GM12892 (cell line): ENCODE data around the gene LRP10.

ENCODE experiments used
- DNase-seq: peaks from one replicate; pipeline ENCODE4 v3.0.0; 2011; ENCODE audit not compliant: insufficient read length
- FAIRE-seq: peaks from 2 replicates; lab custom pipeline; 2011; peaks lifted over from hg19 to GRCh38; lab: Jason Lieb, UNC
- POLR2A ChIP-seq: IDR thresholded peaks from 2 replicates; pipeline ENCODE4 v1.6.1; 2011; ENCODE audit warnings: low read depth, low read length, control low read depth
- POLR2AphosphoS5 ChIP-seq: IDR thresholded peaks from 2 replicates; pipeline ENCODE4 v1.6.1; 2011; ENCODE audit warnings: low read depth, low read length, control low read depth
- TAF1 ChIP-seq: IDR thresholded peaks from 2 replicates; pipeline ENCODE4 v1.6.1; 2011; ENCODE audit warnings: low read depth, mild to moderate bottlenecking, control low read depth, low read length, borderline replicate concordance

LRP10 gene

GRCh38 chr14:22887260-22887989, 15.9 kb downstream of the LRP10 start:
- peak; percentile 76 for FAIRE-seq
- TF ChIP-seq TAF1 (no peak), POLR2A (0 out of 2 replicates have a peak, but pooled peaks have one; percentile 54), POLR2AphosphoS5 (0 out of 2 replicates have a peak, but pooled peaks have one; percentile 12)

GRCh38 chr14:22887990-22888378, 16.4 kb downstream of the LRP10 start:
- no peak; the same call in 1 of the 2 replicates for TF ChIP-seq POLR2AphosphoS5
- peak; percentile 63; the same call in 1 of the 2 replicates for TF ChIP-seq TAF1
- TF ChIP-seq POLR2A = no peak; the same call in 1 of the 2 replicates
- DNase-seq (no peak), FAIRE-seq (peak; percentile 88)

More at GRCh38 chr14:22887260-22887989, 15.9 kb downstream of the LRP10 start:
- DNase-seq = peak; percentile 51

- no peak for FAIRE-seq
- no peak for TF ChIP-seq TAF1
- no peak for TF ChIP-seq POLR2AphosphoS5
- no peak for TF ChIP-seq POLR2A
- DNase-seq = no peak
These were observed 17.1 kb downstream of the LRP10 start for GRCh38 chr14:22888662-22889061.

GRCh38 chr14:22890416-22890815, 18.9 kb downstream of the LRP10 start:
- FAIRE-seq = no peak
- DNase-seq = no peak

GRCh38 chr14:22892488-22892887, 20.9 kb downstream of the LRP10 start:
- TF ChIP-seq POLR2A = no peak
- TF ChIP-seq TAF1 = no peak
- no peak for TF ChIP-seq POLR2AphosphoS5
- FAIRE-seq (no peak), DNase-seq (no peak)

More at GRCh38 chr14:22890416-22890815, 18.9 kb downstream of the LRP10 start:
- TF ChIP-seq TAF1 (no peak), POLR2AphosphoS5 (no peak), POLR2A (no peak)

GRCh38 chr14:22893706-22894105, 22.2 kb downstream of the LRP10 start:
- FAIRE-seq = no peak

GRCh38 chr14:22895402-22895801, 23.9 kb downstream of the LRP10 start:
- TF ChIP-seq POLR2AphosphoS5 (no peak), POLR2A (no peak), TAF1 (no peak)
- DNase-seq = no peak
- FAIRE-seq = no peak

More at GRCh38 chr14:22893706-22894105, 22.2 kb downstream of the LRP10 start:
- TF ChIP-seq POLR2AphosphoS5 (no peak), TAF1 (no peak), POLR2A (no peak)
- no peak for DNase-seq

- DNase-seq = no peak
- no peak for FAIRE-seq
- no peak for TF ChIP-seq POLR2AphosphoS5
- TF ChIP-seq POLR2A = no peak
- TF ChIP-seq TAF1 = no peak
These were observed 24.8 kb downstream of the LRP10 start for GRCh38 chr14:22896356-22896755.

- no peak for DNase-seq
- FAIRE-seq = no peak
- TF ChIP-seq TAF1 (no peak), POLR2AphosphoS5 (no peak), POLR2A (no peak)
These were observed 25.2 kb downstream of the LRP10 start for GRCh38 chr14:22896760-22897159.

- DNase-seq (no peak), FAIRE-seq (no peak)
- TF ChIP-seq POLR2AphosphoS5 (no peak), TAF1 (no peak), POLR2A (no peak)
These were observed 25.8 kb downstream of the LRP10 start for GRCh38 chr14:22897357-22897756.

GRCh38 chr14:22898302-22899090, 27.0 kb downstream of the LRP10 start:
- TF ChIP-seq POLR2A = no peak
- no peak for TF ChIP-seq TAF1
- no peak for TF ChIP-seq POLR2AphosphoS5
- no peak for DNase-seq
- no peak for FAIRE-seq
